Caco-2 (cell line): ENCODE results near the gene PPP1R3E. TPM values are rescaled to one million over a fixed set of nuclear protein-coding genes. Genes with fewer than 3 reads are reported as not detected.

ENCODE experiments used
- BruUV-seq: library from RNA; stranded (reverse); fragments of 400-500 nt; replicated peaks from 2 replicates; lab custom pipeline; 2021; lab: Mats Ljungman, UMichigan
- CTCF ChIA-PET: fragments of 300-600 bp; sonication (Branson Sonifier 250); formaldehyde crosslinking; loops from one replicate; lab custom pipeline; 2022; ENCODE audit warnings: antibody characterized with exemption; lab: Charles Lee
- POLR2A ChIA-PET: fragments of 300-600 bp; sonication (Branson Sonifier 250); formaldehyde crosslinking; loops from one replicate; lab custom pipeline; 2022; ENCODE audit warnings: antibody characterized with exemption; lab: Charles Lee
- DNase-seq, 2 experiments: peaks; one replicate each; pipeline versions ENCODE4 v3.0.0 to v3.0.0-alpha.2; 2020 to 2022
- H3K27me3 ChIP-seq: replicated peaks from 2 replicates; pipeline ENCODE4 v1.6.0; 2011; ENCODE audit warnings: low read length; ENCODE audit not compliant: control insufficient read depth, insufficient read depth
- H3K36me3 ChIP-seq: 2 replicates; pipeline ENCODE4 v1.5.1; 2011; ENCODE audit warnings: low read length; ENCODE audit not compliant: control insufficient read depth, insufficient read depth
- H3K4me1 ChIP-seq: fragments of 250-450 bp; sonication (Bioruptor Pico); 2 replicates; pipeline ENCODE4 v1.5.1; 2020; ENCODE audit warnings: mild to moderate bottlenecking
- H3K4me3 ChIP-seq: 2 replicates; pipeline ENCODE4 v1.5.1; 2011; ENCODE audit warnings: low read depth, mild to moderate bottlenecking, control low read depth, low read length
- H3K9me3 ChIP-seq: fragments of 250-450 bp; sonication (Bioruptor Pico); 2 replicates; pipeline ENCODE4 v1.5.1; 2020; ENCODE audit warnings: mild to moderate bottlenecking, moderate library complexity
- H3K27ac Mint-ChIP-seq: one replicate; pipeline ENCODE4 v1.8.0; 2022; ENCODE audit warnings: mixed read lengths; ENCODE audit not compliant: unreplicated experiment
- H3K27me3 Mint-ChIP-seq: one replicate; pipeline ENCODE4 v1.8.0; 2022; ENCODE audit warnings: mixed read lengths; ENCODE audit not compliant: insufficient read depth, unreplicated experiment
- H3K36me3 Mint-ChIP-seq: one replicate; pipeline ENCODE4 v1.8.0; 2022; ENCODE audit warnings: mild to moderate bottlenecking, mixed read lengths; ENCODE audit not compliant: insufficient read depth, unreplicated experiment
- H3K4me1 Mint-ChIP-seq: one replicate; pipeline ENCODE4 v1.8.0; 2022; ENCODE audit warnings: low read depth, mixed read lengths; ENCODE audit not compliant: unreplicated experiment
- H3K4me3 Mint-ChIP-seq: one replicate; pipeline ENCODE4 v1.8.0; 2022; ENCODE audit warnings: mild to moderate bottlenecking, moderate library complexity, mixed read lengths; ENCODE audit not compliant: unreplicated experiment
- H3K9me3 Mint-ChIP-seq: one replicate; pipeline ENCODE4 v1.8.0; 2022; ENCODE audit warnings: mixed read lengths; ENCODE audit not compliant: unreplicated experiment
- CTCF ChIP-seq, 2 experiments: fragments of 200-600 bp in 1 of 2; IDR thresholded peaks; 1 replicate in 1 of 2; 2 replicates in 1 of 2; pipeline versions ENCODE4 v1.5.1 to v1.8.0; 2011 to 2022; ENCODE audit warnings: antibody characterized with exemption in 1 of 2, control low read depth in 1 of 2, inconsistent platforms in 1 of 2, low read depth in 1 of 2, low read length in 1 of 2, mild to moderate bottlenecking in 1 of 2, moderate library complexity in 1 of 2; ENCODE audit not compliant: insufficient read depth in 1 of 2, severe bottlenecking in 1 of 2, unreplicated experiment in 1 of 2
- intact Hi-C: fragments of 100-400 bp; cut with micrococcal nuclease; formaldehyde crosslinking; loops from one replicate; pipeline ENCODE4 v1.10.0; 2022; ENCODE audit not compliant: unreplicated experiment
- total RNA-seq: library from RNA; stranded (reverse); gene quantifications from 2 replicates; pipeline ENCODE4 v1.2.3, GENCODE V29; 2022

Gene PPP1R3E
- total RNA-seq, 1 experiment from 2014 or later = 5.9 TPM

GRCh38 chr14:23319746-23320583 is 17.3 kb upstream of the PPP1R3E start:
- H3K9me3 Mint-ChIP-seq = no peaks in the 10 kb centered on the region
- no peak for DNase-seq
- TSS peak; percentile 90 for BruUV-seq
- peak overlapping the region; percentile 32 for H3K4me3 ChIP-seq
- peak overlapping the region; percentile 96 for H3K4me3 Mint-ChIP-seq
- H3K4me1 ChIP-seq = peaks cover 10% of the 10 kb centered on the region
- POLR2A ChIA-PET = interaction anchor here (0.6 to 3.1 kb wide), 7 partner anchors 9 to 333 kb away, joined by 5 to 51 read pairs (median 12); partner anchors contain the start of genes ACIN1, BCL2L2, C14orf119 and HOMEZ
- H3K27ac Mint-ChIP-seq = peak overlapping the region; percentile 96
- TF ChIP-seq CTCF (IDR thresholded peaks at IDR 0.05; ENCODE audit: insufficient read depth in 1 of 2, low read depth in 1 of 2, low read length in 1 of 2, severe bottlenecking in 1 of 2, unreplicated experiment in 1 of 2) = no peak
- no peaks in the 10 kb centered on the region for H3K27me3 Mint-ChIP-seq
- H3K27me3 ChIP-seq = no peaks in the 10 kb centered on the region
- CTCF ChIA-PET = interaction anchor here (1.1 to 2.8 kb wide), 5 partner anchors 13 to 199 kb away, joined by 4 to 15 read pairs (median 6); partner anchors contain the start of gene HOMEZ
- H3K4me1 Mint-ChIP-seq = peaks cover 17% of the 10 kb centered on the region
- intact Hi-C loops = loop anchor here (5.0 kb wide), 2 partner anchors 147 to 713 kb away; partner anchors contain the start of gene NGDN
- H3K36me3 Mint-ChIP-seq = peaks cover 70% of the 10 kb centered on the region
- peaks cover 2% of the 10 kb centered on the region for H3K36me3 ChIP-seq
- no peaks in the 10 kb centered on the region for H3K9me3 ChIP-seq

DNA sequence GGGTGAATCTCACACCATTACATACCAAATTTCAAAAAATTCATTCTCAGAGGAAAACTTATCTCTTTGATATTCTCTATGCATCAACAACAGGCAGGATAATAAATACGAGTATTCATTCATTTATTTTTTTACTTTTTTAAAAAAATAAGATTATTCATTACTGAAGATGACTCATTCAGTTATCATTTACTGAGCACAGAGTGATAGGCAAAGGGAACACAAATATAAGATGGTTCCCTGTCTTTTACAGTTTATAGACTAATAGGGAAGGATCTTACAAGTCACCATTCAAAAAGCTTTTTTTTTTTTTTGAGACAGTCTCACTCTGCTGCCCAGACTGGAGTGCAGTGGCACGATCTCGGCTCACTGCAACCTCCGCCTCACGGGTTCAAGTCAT is 13.6 kb upstream of the PPP1R3E start:
- no peak for TF ChIP-seq CTCF (IDR thresholded peaks at IDR 0.05; ENCODE audit: insufficient read depth in 1 of 2, low read depth in 1 of 2, low read length in 1 of 2, severe bottlenecking in 1 of 2, unreplicated experiment in 1 of 2)
- DNase-seq = no peak
- ChIA-PET CTCF (no interaction called here), POLR2A (interaction anchor here (0.7 kb wide), 1 partner anchor 11 kb away, joined by 12 read pairs; no protein-coding TSS in a partner anchor)
- H3K27me3 ChIP-seq = no peaks in the 10 kb centered on the region
- no peaks in the 10 kb centered on the region; the same call in 1 of the 2 replicates for H3K36me3 ChIP-seq
- Mint-ChIP-seq H3K9me3 (no peaks in the 10 kb centered on the region), H3K4me1 (peaks cover 10% of the 10 kb centered on the region), H3K27me3 (no peaks in the 10 kb centered on the region), H3K27ac (no peak overlapping the region), H3K36me3 (peaks cover 35% of the 10 kb centered on the region), H3K4me3 (no peak overlapping the region)
- no peak overlapping the region for H3K4me3 ChIP-seq
- H3K4me1 ChIP-seq = peaks cover 10% of the 10 kb centered on the region
- intact Hi-C loops = no loop called here
- no peaks in the 10 kb centered on the region for H3K9me3 ChIP-seq
- no TSS peak for BruUV-seq

DNA sequence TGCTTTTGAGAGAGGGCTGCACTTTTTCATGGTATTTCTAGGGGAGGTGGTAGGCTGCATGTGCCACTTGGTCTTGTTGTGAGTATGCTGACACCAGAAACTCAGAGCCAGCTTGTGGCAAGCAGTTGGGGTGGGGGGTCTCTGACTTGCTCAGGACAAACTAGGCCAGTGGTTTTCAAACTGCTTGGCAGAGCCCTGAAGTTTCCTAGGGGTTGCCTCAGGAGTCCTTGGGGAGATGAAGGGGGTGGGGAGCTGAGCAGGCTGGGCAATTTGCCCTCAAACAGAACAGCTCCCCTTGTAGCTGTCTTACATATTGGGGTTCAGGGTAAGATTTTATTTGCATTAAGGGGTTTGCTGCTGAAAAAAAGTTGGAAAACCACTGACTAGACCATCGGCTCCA is 7.9 kb upstream of the PPP1R3E start:
- no peak for DNase-seq
- BruUV-seq = no TSS peak
- intact Hi-C loops = no loop called here
- Mint-ChIP-seq H3K4me1 (peaks cover 7% of the 10 kb centered on the region), H3K4me3 (no peak overlapping the region), H3K27ac (no peak overlapping the region), H3K9me3 (no peaks in the 10 kb centered on the region), H3K36me3 (peaks cover 18% of the 10 kb centered on the region), H3K27me3 (no peaks in the 10 kb centered on the region)
- H3K27me3 ChIP-seq = no peaks in the 10 kb centered on the region
- H3K4me3 ChIP-seq = no peak overlapping the region
- H3K9me3 ChIP-seq = no peaks in the 10 kb centered on the region
- H3K4me1 ChIP-seq = peaks cover 12% of the 10 kb centered on the region; the same call in 1 of the 2 replicates
- ChIA-PET CTCF (no interaction called here), POLR2A (interaction anchor here (2.4 kb wide), 1 partner anchor 10 kb away, joined by 6 read pairs; the partner anchor contains the start of gene PABPN1)
- TF ChIP-seq CTCF (IDR thresholded peaks at IDR 0.05; ENCODE audit: insufficient read depth in 1 of 2, low read depth in 1 of 2, low read length in 1 of 2, severe bottlenecking in 1 of 2, unreplicated experiment in 1 of 2) = no peak
- H3K36me3 ChIP-seq = peaks cover 1% of the 10 kb centered on the region; the same call in 1 of the 2 replicates
